GM20000 (cell line): ENCODE data around the gene DHCR24.

Experiments
- DNase-seq: peaks from one replicate; pipeline ENCODE4 v3.0.0; 2012; ENCODE audit warnings: low spot score
- TF ChIP-seq, protein P1 (sequence below): IDR thresholded peaks from 2 replicates; pipeline ENCODE4 v1.5.1; 2012; ENCODE audit warnings: mild to moderate bottlenecking, control low read depth; ENCODE audit errors: extremely low read depth, missing control alignments

DHCR24 gene

GRCh38 chr1:54842206-54842915 lies 44.6 kb downstream of the DHCR24 start:
- TF ChIP-seq, protein P1, sequence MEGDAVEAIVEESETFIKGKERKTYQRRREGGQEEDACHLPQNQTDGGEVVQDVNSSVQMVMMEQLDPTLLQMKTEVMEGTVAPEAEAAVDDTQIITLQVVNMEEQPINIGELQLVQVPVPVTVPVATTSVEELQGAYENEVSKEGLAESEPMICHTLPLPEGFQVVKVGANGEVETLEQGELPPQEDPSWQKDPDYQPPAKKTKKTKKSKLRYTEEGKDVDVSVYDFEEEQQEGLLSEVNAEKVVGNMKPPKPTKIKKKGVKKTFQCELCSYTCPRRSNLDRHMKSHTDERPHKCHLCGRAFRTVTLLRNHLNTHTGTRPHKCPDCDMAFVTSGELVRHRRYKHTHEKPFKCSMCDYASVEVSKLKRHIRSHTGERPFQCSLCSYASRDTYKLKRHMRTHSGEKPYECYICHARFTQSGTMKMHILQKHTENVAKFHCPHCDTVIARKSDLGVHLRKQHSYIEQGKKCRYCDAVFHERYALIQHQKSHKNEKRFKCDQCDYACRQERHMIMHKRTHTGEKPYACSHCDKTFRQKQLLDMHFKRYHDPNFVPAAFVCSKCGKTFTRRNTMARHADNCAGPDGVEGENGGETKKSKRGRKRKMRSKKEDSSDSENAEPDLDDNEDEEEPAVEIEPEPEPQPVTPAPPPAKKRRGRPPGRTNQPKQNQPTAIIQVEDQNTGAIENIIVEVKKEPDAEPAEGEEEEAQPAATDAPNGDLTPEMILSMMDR, result no peak
- DNase-seq, result no peak

GRCh38 chr1:54839824-54840223 lies 47.2 kb downstream of the DHCR24 start:
- no peak for DNase-seq
- TF ChIP-seq, protein P1, result no peak

- TF ChIP-seq, protein P1, result no peak
- DNase-seq, result no peak
Measured at GRCh38 chr1:54838565-54839180, 48.3 kb downstream of the DHCR24 start.

GRCh38 chr1:54837002-54837853 lies 49.8 kb downstream of the DHCR24 start:
- TF ChIP-seq, protein P1, result no peak
- no peak for DNase-seq

DNA sequence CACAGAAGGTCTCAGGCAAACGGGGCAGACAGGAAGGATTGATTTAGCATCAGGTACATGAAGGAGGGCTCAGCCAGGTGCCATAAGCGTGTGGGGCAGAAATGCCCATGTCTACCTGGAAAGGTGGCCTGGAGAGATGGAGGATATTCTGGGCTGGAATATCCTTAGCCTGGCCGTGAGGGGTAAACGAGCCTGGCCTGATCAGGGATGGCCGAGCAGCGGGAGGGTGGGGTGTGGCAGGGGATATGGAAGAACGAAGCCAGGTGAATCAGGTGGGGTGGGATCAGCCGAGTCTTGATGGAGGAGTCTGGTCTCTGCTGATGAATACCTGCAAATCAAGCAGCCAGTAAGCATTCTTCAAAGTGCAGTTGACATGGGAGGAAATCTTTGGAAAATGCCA lies 50.4 kb downstream of the DHCR24 start:
- TF ChIP-seq, protein P1, result no peak
- DNase-seq, result no peak

DNA sequence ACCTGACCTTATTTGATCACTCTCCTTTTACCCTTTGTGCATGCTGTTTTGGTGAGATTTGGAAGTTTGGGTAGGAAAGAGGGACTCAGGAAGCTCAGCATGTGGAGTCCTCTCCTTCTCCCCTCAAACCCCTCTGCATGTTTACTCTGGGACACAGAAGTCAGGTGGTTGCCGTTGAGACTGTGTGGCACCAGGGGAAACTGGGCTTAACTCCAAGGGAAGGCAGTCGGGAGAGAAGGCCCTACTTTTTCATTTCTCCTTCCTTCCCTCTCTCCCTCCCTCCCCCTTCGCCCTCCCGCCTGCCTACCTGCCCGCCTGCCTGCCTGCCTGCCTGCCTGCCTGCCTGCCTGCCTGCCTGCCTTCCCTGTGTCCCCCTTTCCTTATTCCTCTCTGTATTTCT lies 51.0 kb downstream of the DHCR24 start:
- DNase-seq, result no peak
- TF ChIP-seq, protein P1, result no peak
